CD14-positive monocyte (primary cell): ENCODE data around the gene QSER1. TPM values are rescaled to one million over a fixed set of nuclear protein-coding genes. Genes with fewer than 3 reads are reported as not detected.

Source experiments
- DNase-seq, 3 donors: peaks; one replicate each; pipeline ENCODE4 v3.0.0-alpha.2; 2011 to 2022
- H2AFZ ChIP-seq: 2 replicates; pipeline ENCODE4 v1.6.0; 2012; ENCODE audit warnings: mild to moderate bottlenecking, low read depth, low read length, inconsistent platforms; ENCODE audit not compliant: insufficient read depth, poor library complexity, severe bottlenecking
- H3K27ac ChIP-seq, 2 donors: 1 replicate in 1 of 2; 2 replicates in 1 of 2; pipeline ENCODE4 v1.5.1; 2012 to 2013; ENCODE audit warnings: low read length in 2 of 2, control low read depth in 1 of 2, inconsistent platforms in 1 of 2, low read depth in 1 of 2, mild to moderate bottlenecking in 1 of 2
- H3K27me3 ChIP-seq, 2 donors: one replicate each; pipeline versions ENCODE4 v1.6.0 to v1.6.1; 2011 to 2013; ENCODE audit warnings: low read length in 2 of 2; ENCODE audit not compliant: control insufficient read depth in 2 of 2, insufficient read depth in 2 of 2
- H3K36me3 ChIP-seq, 2 donors: replicated peaks in 1 of 2; 1 replicate in 1 of 2; 2 replicates in 1 of 2; pipeline versions ENCODE4 v1.5.1 to v1.6.1; 2012 to 2013; ENCODE audit warnings: low read length in 2 of 2, control low read depth in 1 of 2, inconsistent platforms in 1 of 2, mild to moderate bottlenecking in 1 of 2; ENCODE audit not compliant: insufficient read depth in 2 of 2, control insufficient read depth in 1 of 2
- H3K4me1 ChIP-seq, 2 donors: 1 replicate in 1 of 2; 2 replicates in 1 of 2; pipeline versions ENCODE4 v1.5.1 to v1.6.1; 2012 to 2013; ENCODE audit warnings: low read length in 2 of 2, control low read depth in 1 of 2, inconsistent platforms in 1 of 2, mild to moderate bottlenecking in 1 of 2, moderate library complexity in 1 of 2; ENCODE audit not compliant: insufficient read depth in 2 of 2, control insufficient read depth in 1 of 2
- H3K4me2 ChIP-seq: replicated peaks from 2 replicates; pipeline ENCODE3; 2012; ENCODE audit warnings: low read length, moderate library complexity, mild to moderate bottlenecking; ENCODE audit not compliant: poor library complexity, severe bottlenecking; ENCODE audit errors: extremely low read depth
- H3K4me3 ChIP-seq, 3 experiments: fragments of 200-600 bp in 1 of 3; sonication (generic) in 1 of 3; replicated peaks in 1 of 3; 1 replicate in 2 of 3; 2 replicates in 1 of 3; pipeline ENCODE4 v1.5.1; 2011 to 2013; ENCODE audit warnings: low read length in 3 of 3, mild to moderate bottlenecking in 3 of 3, control low read depth in 2 of 3, low read depth in 2 of 3, inconsistent platforms in 1 of 3, moderate library complexity in 1 of 3
- H3K79me2 ChIP-seq: 2 replicates; pipeline ENCODE4 v1.6.0; 2012; ENCODE audit warnings: mild to moderate bottlenecking, control low read depth, inconsistent platforms, low read length, moderate library complexity; ENCODE audit not compliant: insufficient read depth
- H3K9ac ChIP-seq: 2 replicates; pipeline ENCODE4 v1.6.0; 2017; ENCODE audit warnings: low read length, mild to moderate bottlenecking; ENCODE audit not compliant: insufficient read depth, poor library complexity, severe bottlenecking
- H3K9me3 ChIP-seq, 2 donors: replicated peaks in 1 of 2; 1 replicate in 1 of 2; 2 replicates in 1 of 2; pipeline versions ENCODE4 v1.5.1 to v1.6.1; 2012 to 2013; ENCODE audit warnings: low read length in 2 of 2, control low read depth in 1 of 2; ENCODE audit not compliant: control insufficient read depth in 1 of 2, insufficient read depth in 1 of 2
- H4K20me1 ChIP-seq: 2 replicates; pipeline ENCODE4 v1.6.0; 2012; ENCODE audit warnings: mild to moderate bottlenecking, low read length, control low read depth, moderate library complexity; ENCODE audit not compliant: insufficient read depth
- H3K27ac Mint-ChIP-seq, 7 donors: one replicate each; pipeline ENCODE4 v1.8.0; 2020; ENCODE audit warnings: mild to moderate bottlenecking in 7 of 7, mixed read lengths in 7 of 7, moderate library complexity in 6 of 7, inconsistent platforms in 2 of 7
- H3K27me3 Mint-ChIP-seq, 3 donors: one replicate each; pipeline ENCODE4 v1.8.0; 2021 to 2022; ENCODE audit warnings: low read depth in 3 of 3, mild to moderate bottlenecking in 3 of 3, mixed read lengths in 3 of 3, moderate library complexity in 3 of 3, inconsistent platforms in 1 of 3
- H3K36me3 Mint-ChIP-seq, 2 donors: one replicate each; pipeline ENCODE4 v1.8.0; 2020; ENCODE audit warnings: mixed read lengths in 2 of 2, inconsistent platforms in 1 of 2, mild to moderate bottlenecking in 1 of 2
- H3K4me1 Mint-ChIP-seq: one replicate; pipeline ENCODE4 v1.8.0; 2020; ENCODE audit warnings: mild to moderate bottlenecking, mixed read lengths
- H3K4me3 Mint-ChIP-seq, 2 donors: one replicate each; pipeline ENCODE4 v1.8.0; 2020; ENCODE audit warnings: mild to moderate bottlenecking in 2 of 2, mixed read lengths in 2 of 2, moderate library complexity in 1 of 2
- H3K9me3 Mint-ChIP-seq, 7 donors: one replicate each; pipeline ENCODE4 v1.8.0; 2020 to 2022; ENCODE audit warnings: mixed read lengths in 7 of 7, mild to moderate bottlenecking in 6 of 7, moderate library complexity in 6 of 7, inconsistent platforms in 2 of 7
- CTCF ChIP-seq: fragments of 200-600 bp; IDR thresholded peaks from one replicate; pipeline ENCODE4 v1.8.0; 2022; ENCODE audit warnings: antibody characterized with exemption, mild to moderate bottlenecking
- WGBS: methylation state at CpG from one replicate; pipeline ENCODE4 v1.1.5; 2013; ENCODE audit warnings: missing lambda C conversion rate; ENCODE audit not compliant: insufficient coverage; 5-methylcytosine and 5-hydroxymethylcytosine counted together
- intact Hi-C, 2 donors: fragments of 100-400 bp; cut with micrococcal nuclease; formaldehyde crosslinking; loops; one replicate each; pipeline versions ENCODE4 v1.15.0 to v1.15.1; 2023
- polyA plus RNA-seq, 3 donors: library from polyadenylated mRNA; depleted of rRNA in 1 of 3; unstranded in 2 of 3; stranded (reverse) in 1 of 3; fragments of 300-500 nt in 2 of 3; fragments of >200 nt in 1 of 3; fragmentation: Illumina TruSeq in 2 of 3; gene quantifications; 1 replicate in 2 of 3; 2 replicates in 1 of 3; pipeline ENCODE4 v1.2.3, GENCODE V29; 2012 to 2021

The QSER1 gene
- polyA plus RNA-seq, 3 donors: 1.1 to 7.0 (median 2.5) TPM

GRCh38 chr11:32991427-32991826 is 98.8 kb downstream of the QSER1 start:
- H3K27me3 ChIP-seq: no peaks in the 10 kb centered on the region
- H3K9ac ChIP-seq: no peak overlapping the region
- H3K4me1 ChIP-seq: no peaks in the 10 kb centered on the region
- H2AFZ ChIP-seq: no peak overlapping the region
- no peaks in the 10 kb centered on the region for H3K36me3 ChIP-seq
- Mint-ChIP-seq H3K4me1 (no peaks in the 10 kb centered on the region), H3K27ac (no peak overlapping the region), H3K4me3 (no peak overlapping the region), H3K36me3 (no peaks in the 10 kb centered on the region), H3K27me3 (peaks cover 0 to 2% (median 0%) of the 10 kb centered on the region in 3 donors), H3K9me3 (peaks cover 9 to 25% (median 15%) of the 10 kb centered on the region in 7 donors)
- 97% methylated on average over 3 of the region's 3 CpGs for WGBS
- TF ChIP-seq CTCF: no peak
- no peak for DNase-seq
- H3K79me2 ChIP-seq: no peaks in the 10 kb centered on the region
- H3K9me3 ChIP-seq: peaks cover 3 to 5% of the 10 kb centered on the region in 2 donors
- no peak overlapping the region for H3K4me3 ChIP-seq
- no peaks in the 10 kb centered on the region for H4K20me1 ChIP-seq
- H3K4me2 ChIP-seq: no peak overlapping the region
- no peak overlapping the region for H3K27ac ChIP-seq
- intact Hi-C loops: no loop called here

GRCh38 chr11:32991898-32992297 is 99.3 kb downstream of the QSER1 start:
- Histone ChIP-seq H4K20me1 (no peaks in the 10 kb centered on the region), H3K4me1 (no peaks in the 10 kb centered on the region), H3K9ac (no peak overlapping the region), H3K4me2 (no peak overlapping the region), H3K4me3 (no peak overlapping the region), H3K27ac (no peak overlapping the region), H3K36me3 (no peaks in the 10 kb centered on the region), H3K9me3 (peaks cover 3 to 5% of the 10 kb centered on the region in 2 donors), H3K79me2 (no peaks in the 10 kb centered on the region), H3K27me3 (no peaks in the 10 kb centered on the region), H2AFZ (no peak overlapping the region)
- DNase-seq: no peak
- no peak overlapping the region for H3K4me3 Mint-ChIP-seq
- H3K9me3 Mint-ChIP-seq: peaks cover 9 to 25% (median 15%) of the 10 kb centered on the region in 7 donors
- peaks cover 0 to 4% (median 0%) of the 10 kb centered on the region in 3 donors for H3K27me3 Mint-ChIP-seq
- no peaks in the 10 kb centered on the region for H3K4me1 Mint-ChIP-seq
- H3K36me3 Mint-ChIP-seq: no peaks in the 10 kb centered on the region
- H3K27ac Mint-ChIP-seq: no peak overlapping the region
- intact Hi-C loops: no loop called here
- TF ChIP-seq CTCF: no peak
